ENCODE measurements around the gene THBS3.
A peak's percentile ranks its signal among the peaks of the same experiment; 100 is the strongest.
"Not testable (repeated sequence)": the region's sequence is repeated elsewhere in the genome, so short reads cannot be mapped to it uniquely, and the experiment has no call there.

Gene THBS3

GRCh38 chr1:155206891-155207805, 549 bp downstream of the THBS3 start:
- DNase-seq = peak; percentile 88

- no peak for DNase-seq
Measured at GRCh38 chr1:155205969-155206593, 1.6 kb downstream of the THBS3 start.

DNA sequence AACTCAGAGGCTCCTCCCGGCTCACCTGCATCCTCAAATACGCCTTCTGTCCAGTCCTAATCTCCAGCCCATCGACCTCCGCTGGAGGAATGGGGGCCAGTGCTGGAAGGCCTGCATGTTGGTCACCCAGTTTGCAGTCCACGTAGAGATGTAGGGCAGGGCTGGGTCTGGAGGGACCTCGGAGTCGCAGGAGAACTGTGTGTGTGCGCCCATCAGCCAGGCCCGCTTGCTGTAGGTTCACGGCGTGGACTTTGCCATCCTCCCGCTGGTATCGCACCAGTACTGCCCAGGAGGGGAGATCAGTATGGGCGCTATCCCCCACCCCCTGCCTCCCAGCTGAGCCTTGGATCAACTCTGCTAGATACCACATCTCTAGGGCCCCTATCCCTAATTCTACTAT, 2.7 kb downstream of the THBS3 start:
- DNase-seq = no peak

DNA sequence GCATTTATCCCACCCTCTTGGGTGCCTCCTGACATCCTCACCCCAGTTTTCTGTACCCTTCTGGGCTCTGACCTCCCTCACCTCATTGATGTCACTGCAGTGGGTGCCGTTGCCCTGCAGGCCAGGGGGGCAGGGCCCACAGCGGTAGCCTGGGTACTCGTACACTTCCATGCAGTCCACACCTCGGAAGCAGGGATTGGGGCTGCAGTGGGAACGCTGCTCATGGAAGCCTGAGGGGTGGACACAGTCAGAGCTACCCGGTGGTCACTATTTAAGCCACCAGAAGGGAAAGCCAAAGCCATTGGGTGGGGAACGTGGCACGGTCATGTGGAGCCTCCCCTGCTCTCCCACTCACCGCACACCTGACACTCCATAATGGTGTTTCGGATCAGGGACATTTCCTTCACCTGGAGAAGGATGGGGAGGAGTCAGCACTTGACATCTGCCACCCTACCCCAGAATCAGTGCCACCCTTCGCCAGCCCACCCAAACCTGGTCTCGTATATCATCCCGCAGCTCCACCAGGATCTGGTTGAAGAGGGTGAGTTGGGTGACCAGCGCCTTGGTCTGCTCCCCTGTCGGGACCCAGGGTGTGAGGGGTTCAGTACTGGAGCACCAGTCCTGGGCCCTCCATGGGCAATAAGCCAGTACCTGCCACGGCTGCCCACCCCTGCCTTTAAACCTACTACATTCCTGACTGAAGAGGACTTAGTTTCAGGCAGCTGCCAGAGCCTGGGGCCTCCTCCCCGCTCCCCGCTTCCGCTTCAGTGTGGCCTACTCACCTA, 4.8 kb downstream of the THBS3 start:
- DNase-seq = no peak

- no peak for DNase-seq
Measured at GRCh38 chr1:155202198-155202597, 5.5 kb downstream of the THBS3 start.

DNA sequence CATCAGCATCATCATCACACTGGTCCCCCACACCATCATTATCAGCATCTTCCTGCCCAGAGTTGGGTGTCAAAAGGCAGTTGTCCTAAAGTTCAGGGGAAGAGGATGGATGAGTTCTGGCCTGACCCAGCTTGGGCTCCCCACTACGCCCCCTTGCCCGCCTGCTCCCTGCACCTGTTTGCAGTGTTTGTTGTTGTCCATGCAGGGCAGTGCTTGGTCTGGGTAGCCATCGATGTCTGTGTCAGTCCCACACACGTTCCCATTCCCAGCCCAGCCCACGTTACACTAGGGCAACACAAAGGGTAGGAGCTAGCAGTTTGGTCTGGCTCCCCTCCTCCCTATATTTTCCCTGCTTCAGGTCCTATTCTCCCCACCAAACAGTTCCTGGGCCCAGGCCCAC, 6.8 kb downstream of the THBS3 start:
- DNase-seq = no peak

GRCh38 chr1:155199792-155200191, 7.9 kb downstream of the THBS3 start:
- DNase-seq = no peak

DNA sequence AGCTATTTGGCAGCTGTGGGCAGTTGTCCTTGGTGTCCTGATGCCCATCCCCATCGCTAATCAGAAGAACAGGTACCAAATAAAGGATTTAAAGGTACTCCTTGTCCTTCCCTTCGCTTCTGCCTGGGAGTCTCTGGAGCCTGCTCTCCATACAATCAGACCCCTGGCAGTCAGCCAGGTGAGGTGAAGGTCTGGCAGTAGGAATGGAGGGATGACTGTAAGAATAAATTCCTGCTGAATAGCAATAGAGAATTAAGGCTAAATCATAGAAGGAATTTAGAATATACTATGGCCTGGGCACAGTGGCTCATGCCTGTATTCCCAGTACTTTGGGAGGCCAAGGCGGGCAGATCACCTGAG, 9.2 kb downstream of the THBS3 start:
- no peak for DNase-seq

GRCh38 chr1:155197901-155198546, 9.7 kb downstream of the THBS3 start:
- no peak for DNase-seq

DNA sequence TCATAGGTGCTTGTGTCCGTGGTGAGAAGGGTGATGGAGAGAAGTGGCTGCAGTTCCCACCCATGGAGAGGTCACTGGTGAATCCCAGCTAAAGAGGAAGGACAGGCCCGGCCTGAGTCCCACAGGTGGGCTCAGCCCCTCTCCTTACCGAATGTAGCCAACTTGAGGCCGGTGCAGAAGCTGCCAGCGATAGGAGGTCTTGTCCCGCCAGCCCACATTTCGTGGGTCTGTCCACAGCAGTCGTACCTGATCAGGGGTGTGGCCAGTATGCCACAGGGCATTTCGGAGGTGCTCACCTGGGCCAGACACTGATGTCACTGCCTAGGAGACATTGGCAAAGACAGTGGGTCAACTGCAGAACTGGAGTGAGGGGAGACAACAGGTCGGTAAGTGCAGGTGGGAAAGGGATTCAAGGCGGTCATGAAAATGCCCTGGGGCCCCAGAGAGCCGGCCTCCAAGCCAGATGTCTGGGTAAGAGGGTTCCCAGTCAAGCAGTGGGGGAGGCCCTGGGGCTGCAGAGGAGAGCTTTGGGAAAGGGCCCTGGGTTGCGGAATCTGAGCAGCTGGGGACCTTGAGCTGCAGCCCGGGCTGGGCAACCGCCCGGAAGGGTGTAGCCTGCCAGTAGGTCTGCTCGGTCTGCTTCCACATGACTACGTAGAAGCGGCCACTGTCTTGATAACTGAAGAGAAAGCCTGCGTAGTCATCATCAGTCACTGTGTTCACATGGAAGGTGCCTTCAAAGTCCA, 10.6 kb downstream of the THBS3 start:
- DNase-seq = no peak

DNA sequence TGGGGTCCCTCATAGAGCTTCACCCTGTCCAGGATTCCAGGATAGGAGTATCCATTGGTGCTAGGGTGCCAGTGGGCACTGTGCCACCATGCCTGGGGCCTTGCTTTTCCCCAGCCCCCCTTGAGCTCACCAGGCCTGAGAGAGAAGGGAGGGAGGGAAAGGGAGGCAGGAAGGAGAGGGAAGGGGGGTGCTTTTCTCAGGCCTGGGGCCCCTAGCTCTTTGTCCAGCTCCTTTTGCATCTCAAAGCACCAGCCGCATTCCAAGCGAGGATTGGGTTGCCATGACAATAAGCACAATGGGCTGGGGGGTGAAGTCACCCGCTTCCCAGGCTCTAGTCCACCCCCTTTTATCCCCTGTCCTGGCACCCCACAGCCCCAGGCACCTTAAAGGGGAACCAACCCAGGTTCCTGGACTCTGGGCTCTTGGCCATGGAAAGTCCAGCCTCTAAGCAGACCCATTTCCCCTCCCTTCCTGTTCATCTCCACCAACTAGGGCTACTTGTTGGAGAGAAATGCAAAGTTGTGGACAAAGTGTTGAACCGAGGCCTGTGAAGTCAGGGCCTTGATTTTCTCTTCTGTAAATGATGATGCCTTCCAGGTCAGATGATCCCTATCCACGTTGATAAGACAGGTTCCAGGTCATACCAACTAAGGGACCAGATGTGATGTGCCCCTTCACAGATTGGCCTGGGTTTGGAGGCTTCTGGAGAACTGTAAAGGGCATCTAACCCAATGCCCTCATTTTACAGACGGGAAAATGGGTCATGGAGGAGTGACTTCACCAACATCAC, 11.4 kb downstream of the THBS3 start:
- peak; percentile 74 for DNase-seq

- no peak for DNase-seq
Measured at GRCh38 chr1:155195201-155196102, 12.2 kb downstream of the THBS3 start.

- not testable (repeated sequence) for DNase-seq
Measured at GRCh38 chr1:155193991-155194240, 13.8 kb downstream of the THBS3 start.

DNA sequence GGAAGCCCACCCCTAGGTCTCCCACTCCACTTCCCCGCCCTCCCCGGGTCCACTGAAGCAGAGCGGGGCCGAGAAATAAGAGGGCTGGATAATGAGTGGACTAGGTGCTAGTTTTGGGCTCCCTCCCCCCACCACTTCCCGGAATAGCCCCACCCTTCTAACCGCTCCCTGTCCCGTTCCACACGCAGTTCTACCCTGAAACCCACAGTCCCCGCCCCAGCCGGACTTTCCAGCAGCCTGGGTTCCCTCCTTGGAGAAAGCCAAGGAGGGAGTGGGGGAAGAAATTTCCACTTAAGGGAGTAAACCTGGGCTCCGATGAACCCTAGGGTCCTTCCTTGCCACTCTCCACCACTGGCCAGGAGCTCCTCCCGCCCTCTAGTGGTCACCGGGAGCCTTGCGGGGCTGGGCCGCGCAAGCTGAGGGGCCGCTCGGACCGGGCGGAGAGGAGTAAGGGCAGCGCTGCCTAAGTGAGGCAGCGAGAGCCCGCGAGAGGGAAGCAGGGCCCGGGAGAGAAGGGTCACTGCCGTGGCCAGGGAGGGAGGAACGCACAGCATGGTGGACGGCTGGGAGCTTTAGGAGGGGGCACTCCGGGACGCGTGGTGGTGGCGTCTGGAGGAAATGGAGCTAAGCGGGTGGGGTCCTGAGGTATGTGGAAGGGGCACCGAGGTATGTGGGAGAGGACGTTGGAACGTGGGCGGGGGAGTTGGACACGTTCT, 14.3 kb downstream of the THBS3 start:
- peak; percentile 98 for DNase-seq

DNA sequence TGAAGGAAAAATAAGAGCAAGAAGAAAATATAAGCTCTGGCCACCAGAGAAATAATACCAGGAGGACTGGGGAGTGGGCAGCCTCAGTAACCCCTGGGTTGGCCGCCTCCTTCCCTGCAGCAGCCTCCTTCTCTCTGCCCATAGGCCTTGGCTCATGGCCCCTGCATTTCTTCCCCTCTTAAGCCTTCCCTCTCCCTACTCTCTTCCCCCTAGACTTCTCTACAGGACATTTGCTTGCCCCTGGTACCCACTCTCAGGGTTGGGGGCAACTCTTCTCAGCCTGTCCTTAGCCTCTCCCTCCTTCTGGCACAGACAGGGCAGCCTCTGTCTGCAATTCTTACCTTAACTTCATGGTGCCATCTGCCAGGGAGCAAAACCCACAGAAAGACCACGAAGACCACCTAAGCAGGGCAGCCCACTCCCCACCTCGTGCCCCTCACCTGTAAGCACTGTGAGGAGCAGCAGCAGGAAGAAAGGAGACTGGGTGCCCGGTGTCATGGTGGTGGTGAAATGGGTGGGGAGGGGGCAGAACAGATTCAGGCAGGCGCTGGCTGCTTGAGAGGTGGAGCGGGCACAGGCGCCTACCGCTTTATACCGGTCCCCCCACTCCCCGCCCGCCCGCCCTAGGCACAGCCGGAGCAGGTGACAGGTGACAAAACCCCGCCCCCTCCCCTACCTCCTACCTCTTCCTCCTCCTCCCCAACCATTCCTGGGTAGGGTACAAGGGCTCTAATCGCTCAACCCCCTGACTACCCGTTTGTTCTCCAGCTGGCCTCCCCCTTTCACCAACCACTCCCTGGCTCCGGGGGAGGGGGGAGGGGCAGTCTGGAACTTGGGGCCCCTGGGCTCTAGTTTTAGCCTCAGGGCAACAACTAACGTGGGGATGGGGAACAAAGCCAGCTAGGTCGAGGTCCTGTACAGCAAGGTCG, 15.1 kb downstream of the THBS3 start:
- no peak for DNase-seq

DNA sequence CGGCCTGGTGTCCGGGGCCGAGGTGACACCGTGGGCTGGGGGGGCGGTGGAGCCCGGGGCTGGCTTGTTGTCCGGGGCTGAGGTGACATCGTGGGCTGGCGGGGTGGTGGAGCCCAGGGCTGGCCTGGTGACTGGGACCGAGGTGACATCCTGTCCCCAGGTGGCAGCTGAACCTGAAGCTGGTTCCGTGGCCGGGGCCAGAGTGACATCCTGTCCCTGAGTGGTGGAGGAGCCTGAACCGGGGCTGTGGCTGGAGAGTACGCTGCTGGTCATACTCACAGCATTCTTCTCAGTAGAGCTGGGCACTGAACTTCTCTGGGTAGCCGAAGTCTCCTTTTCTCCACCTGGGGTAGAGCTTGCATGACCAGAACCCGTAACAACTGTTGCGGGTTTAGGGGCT, 15.8 kb downstream of the THBS3 start:
- no peak for DNase-seq

GRCh38 chr1:155189926-155190325, 17.8 kb downstream of the THBS3 start:
- not testable (repeated sequence) for DNase-seq

DNA sequence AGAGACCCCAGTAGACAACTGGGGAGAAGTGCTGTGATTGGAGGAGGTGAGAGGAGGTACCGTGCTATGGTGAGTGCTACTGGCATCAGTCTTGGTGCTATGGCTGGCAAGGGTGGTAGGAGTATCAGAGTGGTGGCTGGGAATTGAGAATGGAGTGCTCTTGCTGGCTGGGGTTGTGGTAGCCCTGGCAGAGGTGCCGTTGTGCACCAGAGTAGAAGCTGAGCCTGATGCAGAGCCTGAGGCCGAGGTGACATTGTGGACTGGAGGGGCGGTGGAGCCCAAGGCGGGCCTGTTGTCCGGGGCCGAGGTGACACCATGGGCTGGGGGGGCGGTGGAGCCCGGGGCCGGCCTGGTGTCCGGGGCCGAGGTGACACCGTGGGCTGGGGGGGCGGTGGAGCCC, 19.4 kb downstream of the THBS3 start:
- DNase-seq = no peak

- no peak for DNase-seq
Measured at GRCh38 chr1:155187456-155187891, 20.2 kb downstream of the THBS3 start.

Data from retina (tissue), 1 donor.